ENCODE data around the gene ZC3H13.
"Not testable (repeated sequence)": the region's sequence is repeated elsewhere in the genome, so short reads cannot be mapped to it uniquely, and the experiment has no call there.

ZC3H13 gene

DNA sequence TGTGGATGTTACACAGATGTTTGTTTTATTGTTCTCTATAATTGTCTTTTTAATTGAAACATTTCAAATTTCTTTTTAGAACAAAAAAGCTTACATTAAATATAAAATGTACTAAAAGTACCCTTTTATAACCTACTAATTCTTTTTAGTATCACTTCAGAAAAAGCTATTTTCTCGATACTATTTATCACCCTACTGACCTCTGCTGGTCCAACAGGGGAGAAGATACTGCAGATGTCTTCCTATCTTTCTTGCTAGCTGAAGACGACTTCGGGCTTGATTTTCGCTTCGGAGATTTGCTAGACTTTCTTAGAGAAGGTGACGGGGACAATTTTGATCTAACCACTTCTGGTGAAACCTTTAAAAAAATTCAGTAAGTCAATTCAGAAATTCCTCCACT is 42.4 kb downstream of the ZC3H13 start:
- no peak for DNase-seq (ENCODE audit: low read depth in 2 of 2)

DNA sequence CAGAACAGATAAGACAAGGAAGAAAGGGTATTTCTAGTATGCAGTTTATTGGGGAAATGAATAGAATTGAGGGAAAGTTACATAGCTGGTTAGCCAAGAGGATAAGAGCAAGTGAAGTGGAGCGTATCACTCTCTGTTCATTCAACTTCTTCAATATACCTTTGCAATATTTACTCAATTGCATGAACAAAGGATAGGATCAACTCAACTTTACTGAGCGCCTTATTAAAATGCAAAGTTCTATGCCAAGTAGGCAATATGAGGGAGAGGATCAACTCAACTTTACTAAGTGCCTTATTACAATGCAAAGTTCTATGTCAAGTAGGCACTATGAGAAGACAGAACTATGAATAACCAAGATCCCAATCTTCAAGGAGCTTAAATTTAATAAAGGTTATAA is 43.9 kb downstream of the ZC3H13 start:
- no peak for DNase-seq (ENCODE audit: low read depth in 2 of 2)

DNA sequence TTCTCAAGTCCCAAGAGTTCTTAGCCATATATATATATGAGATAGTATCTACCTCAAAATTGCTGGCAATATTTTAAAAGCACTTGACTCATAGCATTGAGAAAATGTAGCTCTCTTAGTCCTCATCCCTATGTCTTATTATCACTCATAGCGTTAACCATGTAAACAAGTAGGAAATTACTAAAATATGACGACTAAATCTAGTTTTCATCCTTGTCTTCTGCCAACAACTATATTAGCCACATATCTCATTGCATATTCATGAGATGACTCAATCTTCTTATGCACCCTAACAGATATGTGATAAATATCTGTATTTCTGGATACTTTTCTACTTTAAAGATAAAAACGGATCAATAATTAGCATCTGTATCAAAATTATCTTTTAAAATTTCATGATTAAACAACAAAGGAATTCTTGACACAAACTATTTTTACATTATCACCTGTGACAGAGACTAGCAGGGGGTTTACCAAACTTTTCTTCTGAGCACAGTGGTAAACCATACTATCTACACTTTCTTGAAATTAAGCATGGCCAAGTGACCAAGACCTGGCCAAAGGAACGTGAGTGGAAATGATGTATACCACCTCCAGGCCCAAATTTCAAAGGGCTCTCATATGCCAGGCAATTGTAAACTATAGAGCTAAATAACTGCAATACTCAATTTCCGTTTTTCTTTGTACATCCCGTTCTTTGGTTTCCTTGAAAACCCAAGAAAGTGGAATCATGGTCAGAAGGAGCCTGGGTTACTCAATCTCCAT is 45.7 kb downstream of the ZC3H13 start:
- no peak for DNase-seq (ENCODE audit: low read depth in 2 of 2)

DNA sequence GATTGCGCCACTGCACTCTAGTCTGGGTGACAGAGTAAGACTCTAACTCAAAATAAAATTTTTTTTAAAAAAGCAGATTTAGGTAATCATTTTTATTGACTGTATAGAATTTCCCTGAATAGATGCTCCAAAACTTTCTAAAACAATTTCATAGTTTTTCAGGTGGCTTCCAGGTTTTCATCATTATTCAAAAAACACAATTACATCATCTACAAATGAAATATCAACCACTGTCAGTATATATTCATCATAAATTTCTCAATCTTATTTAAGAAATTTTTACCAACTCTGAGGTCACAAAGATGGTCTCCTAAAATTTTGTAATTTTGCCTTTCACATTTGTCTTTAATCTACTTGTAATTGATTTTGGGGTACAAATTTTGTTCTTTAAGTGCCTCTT is 48.1 kb downstream of the ZC3H13 start:
- DNase-seq (ENCODE audit: low read depth in 2 of 2) = no peak

DNA sequence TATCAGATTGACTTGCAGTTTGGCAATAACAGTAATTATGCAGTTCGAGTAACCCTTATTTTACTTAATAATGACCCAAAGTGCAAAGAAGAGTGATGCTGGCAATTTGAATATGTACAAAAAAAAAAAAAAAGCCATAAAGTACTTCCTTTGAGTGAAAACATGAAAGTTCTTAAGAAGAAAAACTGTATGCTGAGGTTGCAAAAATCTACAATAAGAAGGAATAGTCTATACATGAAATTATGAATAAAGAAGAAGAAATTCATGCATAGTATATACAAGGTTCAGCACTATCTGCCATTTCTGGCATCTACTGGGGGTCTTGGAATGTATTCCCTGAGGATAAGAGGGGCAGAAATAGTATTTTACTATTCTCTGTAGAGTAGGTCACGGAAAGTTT is 55.9 kb downstream of the ZC3H13 start:
- no peak for DNase-seq (ENCODE audit: low read depth in 2 of 2)

DNA sequence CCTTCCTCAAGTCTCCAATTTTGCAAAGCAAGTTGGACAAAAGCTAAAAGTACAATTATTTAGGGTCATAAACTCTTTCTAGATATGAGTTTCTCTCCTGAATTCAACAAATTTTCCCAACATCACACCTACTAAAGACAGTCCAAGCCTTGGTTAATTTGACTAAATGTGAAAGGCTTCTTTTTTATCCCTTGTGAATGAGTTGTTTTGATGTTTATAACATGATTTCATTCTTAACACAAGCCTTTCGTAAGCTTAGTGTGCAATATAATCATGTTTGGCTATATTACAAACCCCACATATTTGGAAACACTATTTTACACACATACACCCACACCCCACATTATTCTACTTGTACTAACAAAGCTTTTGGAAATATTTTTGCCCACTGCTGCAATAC is 57.3 kb downstream of the ZC3H13 start:
- DNase-seq (ENCODE audit: low read depth in 2 of 2) = no peak

DNA sequence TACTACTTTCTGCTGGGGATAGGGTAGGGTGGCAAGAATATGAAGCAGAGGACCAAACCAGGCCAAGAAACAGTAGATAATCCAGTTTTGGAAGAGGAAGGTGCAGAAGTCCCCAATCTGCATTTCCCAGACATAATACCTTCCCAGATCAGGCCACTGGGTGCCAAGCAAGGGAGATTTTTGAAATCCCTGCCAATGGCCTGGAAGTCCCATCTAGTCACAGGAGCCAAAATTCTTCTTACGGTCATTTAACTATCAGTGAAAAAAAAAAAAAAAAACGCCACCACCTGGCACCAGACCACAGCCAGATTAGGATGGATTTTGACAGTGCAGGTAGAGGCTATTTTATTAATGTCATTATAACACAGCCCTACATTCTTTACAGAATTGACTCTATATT is 57.8 kb downstream of the ZC3H13 start:
- DNase-seq (ENCODE audit: low read depth in 2 of 2) = no peak

DNA sequence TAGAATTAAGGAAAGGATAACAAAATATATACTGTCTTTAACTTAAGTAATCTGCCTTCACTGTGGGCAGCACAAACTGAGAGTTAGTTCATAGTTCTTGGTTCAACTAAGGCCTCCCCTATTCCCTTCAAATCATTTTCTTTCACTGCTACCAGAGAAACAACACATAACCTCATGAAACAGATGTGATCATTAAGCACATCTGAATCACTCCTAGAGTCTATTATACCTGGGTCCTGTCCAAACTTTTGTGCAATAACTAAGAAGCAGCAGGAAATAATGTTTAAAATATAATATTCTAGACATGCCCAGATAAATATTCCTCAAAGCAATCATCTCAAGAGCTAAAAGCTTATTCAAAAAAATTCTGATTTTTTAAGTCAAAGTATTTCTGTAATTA is 62.9 kb downstream of the ZC3H13 start:
- DNase-seq (ENCODE audit: low read depth in 2 of 2) = no peak

DNA sequence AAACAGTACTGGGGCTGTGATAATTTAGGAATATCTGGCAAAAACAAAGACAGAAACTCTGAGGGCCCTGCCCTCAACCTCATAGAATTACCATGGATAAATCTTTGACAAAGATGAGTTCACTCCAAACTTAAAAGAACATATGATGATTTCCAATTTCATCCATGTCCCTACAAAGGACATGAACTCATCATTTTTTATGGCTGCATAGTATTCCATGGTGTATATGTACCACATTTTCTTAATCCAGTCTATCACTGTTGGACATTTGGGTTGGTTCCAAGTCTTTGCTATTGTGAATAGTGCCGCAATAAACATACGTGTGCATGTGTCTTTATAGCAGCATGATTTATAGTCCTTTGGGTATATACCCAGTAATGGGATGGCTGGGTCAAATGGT is 71.4 kb downstream of the ZC3H13 start:
- not testable (repeated sequence) for DNase-seq (ENCODE audit: low read depth in 2 of 2)

DNA sequence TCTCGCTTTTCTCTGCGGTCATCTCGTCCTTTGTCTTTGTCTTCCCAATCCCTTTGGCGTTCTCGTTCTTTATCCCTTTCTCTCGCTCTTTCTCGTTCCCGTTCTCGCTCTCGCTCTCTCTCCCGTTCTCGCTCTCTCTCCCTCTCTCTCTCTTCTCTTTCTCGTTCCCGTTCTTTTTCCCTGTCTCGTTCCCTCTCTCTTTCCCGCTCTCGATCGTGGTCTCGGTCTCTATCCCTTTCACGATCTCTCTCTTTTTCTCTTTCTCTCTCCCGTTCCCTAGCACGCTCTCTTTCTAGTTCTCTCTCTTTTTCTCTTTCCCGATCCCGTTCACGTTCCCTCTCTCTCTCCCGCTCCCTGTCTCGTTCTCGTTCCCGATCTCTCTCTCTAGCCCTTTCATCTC is 77.2 kb downstream of the ZC3H13 start:
- DNase-seq (ENCODE audit: low read depth in 2 of 2) = no peak

DNA sequence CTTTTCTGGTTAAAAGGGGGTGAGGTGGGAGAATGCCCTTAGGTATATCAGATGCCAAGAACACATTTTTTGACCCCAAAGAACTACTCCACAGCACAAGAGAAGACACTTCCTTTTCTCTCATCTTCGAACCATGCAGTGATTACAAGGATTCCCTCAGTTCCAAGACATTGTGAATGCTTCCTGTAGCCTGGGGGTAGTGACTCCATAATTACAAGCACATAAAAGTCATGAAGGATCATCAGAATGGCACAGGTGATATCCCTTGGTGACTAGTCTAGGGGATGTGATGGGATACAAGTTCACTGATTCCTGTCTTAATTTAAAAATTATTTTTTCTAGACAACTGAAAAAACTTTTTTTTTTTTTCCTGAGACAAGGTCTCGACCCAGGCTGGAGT is 78.0 kb downstream of the ZC3H13 start:
- DNase-seq (ENCODE audit: low read depth in 2 of 2) = no peak

DNA sequence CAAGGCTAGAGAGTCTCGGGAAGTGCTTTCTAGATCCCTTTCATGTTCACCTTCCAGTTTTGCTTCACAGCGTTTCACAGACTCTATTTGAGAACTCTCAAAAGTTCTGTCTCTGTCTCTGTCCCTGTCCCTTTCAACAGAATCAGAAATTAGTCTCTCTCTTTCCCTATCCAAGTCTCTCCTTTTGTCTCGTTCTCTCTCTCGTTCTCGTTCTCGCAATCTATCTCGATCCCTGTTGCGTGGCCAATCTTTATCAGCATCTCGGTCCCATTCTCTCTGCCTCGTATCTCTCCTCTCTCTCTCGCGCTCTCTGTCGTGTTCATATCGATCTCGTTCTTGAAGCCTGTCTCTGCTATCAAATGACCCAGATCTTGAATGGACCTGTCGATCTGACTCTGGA is 85.0 kb downstream of the ZC3H13 start:
- no peak for DNase-seq (ENCODE audit: low read depth in 2 of 2)

DNA sequence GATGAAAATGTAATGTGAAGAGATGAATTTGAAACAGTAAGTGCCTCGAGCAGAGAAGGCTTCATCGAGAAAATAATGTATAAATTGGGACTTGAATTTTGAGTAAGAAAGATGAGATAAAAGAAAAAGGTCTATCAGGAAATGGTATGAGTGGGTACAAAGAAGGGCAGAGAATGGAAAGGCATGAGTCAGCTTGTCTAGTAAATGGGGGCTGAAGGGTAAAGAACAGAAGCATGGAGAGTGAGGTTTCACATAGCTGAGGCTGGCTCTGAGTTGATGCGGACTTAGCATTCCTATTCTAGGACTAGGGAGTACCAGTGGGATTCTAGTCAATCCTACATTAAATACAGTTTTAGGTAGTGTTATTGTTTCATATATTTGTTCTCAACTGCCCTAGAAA is 85.8 kb downstream of the ZC3H13 start:
- no peak for DNase-seq (ENCODE audit: low read depth in 2 of 2)

DNA sequence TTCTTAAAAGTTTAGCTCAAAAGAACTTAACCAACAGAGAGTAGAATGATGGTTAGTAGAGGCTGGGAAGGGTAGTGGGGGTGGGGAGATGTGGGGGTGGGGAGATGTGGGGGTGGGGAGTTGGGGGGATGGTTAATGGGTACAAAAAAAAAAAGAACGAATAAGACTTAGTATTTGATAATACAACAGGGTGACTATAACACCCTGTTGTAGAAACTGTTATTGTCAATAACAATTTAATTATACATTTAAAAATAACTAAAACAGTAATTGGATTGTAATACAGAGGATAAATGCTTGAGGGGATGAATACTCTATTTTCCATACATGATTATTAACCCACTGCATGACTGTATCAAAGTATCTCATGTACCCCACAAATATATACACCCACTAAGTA is 91.1 kb downstream of the ZC3H13 start:
- no peak for DNase-seq (ENCODE audit: low read depth in 2 of 2)

DNA sequence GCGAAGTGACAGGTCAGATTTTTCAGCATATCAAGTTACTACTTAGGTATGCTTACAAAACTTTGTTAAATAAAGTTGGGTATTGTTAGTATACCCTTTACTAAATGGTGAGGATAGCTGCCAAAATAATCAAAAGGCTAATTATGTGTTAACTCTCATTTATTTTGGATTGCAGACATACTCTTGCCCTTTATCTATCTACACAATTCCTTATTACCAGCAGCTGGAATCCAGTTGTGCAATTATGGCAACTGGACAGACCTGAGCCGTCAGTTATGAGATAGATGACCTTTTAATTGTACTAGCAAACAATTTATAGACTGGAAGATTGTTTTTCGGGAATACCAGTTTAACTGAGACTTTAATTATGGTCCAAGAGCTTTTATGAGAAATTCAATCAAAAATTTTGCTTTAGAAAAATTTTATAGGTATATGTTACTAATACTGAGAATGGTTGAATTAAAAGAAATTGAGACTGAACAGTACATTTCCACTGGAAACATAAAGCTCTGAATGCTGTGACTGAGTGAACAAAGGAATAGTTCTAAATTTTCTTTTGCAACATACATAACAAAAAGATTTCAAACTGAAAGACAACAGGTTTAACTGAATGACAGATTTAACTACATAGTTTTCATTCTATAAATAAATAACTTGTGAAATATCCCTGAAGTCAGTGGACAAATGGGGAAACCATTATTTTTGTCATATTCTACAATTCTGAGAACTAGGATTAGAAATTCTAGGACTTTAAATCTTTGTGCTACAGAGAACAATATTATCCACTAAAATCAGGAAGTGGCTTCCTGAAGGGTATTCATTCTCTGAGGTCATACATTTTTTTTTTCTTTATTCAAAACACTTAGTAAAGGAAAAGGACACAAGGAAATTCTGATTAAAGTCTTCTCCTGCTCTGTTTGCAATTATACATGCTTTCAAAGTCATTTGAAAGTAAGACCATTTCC is 97.4 kb downstream of the ZC3H13 start:
- DNase-seq (ENCODE audit: low read depth in 2 of 2) = no peak

DNA sequence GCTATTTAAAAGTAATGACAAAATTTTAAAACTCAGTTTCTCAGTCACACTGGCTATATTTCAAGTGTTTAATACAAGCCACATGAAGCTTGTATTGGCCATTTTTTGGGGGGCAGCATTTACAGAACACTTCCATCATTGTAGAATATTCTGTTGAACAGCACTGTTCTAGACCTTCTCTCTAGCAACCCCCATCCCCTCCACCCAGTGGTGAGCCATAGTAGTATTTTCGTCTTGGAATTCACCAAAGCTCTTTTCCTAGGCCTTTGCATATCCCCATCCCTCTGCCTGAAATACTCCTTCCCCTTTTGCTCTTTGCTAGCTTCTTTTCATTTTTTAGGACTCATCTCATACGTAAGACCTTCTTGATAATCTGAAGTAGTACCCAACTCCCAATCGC is 99.5 kb downstream of the ZC3H13 start:
- no peak for DNase-seq (ENCODE audit: low read depth in 2 of 2)

DNA sequence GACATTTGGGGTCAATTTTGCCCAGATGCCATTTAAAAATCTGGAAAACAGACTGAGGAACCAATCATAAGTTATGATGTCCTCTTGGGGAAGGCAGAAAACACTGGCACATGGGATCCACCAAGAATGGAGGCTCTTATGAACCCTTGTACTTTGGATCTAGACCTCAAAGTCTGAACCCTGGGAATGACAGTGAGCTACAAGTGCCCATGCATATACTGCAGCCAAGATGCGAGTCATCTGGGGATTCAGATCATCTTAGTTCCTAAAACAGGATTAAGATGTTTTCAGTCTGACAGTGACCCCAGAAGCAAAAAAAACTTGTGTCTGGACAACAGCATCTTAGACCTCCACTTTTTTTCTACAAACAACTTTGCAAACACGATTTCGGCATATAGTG is 100.8 kb downstream of the ZC3H13 start:
- no peak for DNase-seq (ENCODE audit: low read depth in 2 of 2)

DNA sequence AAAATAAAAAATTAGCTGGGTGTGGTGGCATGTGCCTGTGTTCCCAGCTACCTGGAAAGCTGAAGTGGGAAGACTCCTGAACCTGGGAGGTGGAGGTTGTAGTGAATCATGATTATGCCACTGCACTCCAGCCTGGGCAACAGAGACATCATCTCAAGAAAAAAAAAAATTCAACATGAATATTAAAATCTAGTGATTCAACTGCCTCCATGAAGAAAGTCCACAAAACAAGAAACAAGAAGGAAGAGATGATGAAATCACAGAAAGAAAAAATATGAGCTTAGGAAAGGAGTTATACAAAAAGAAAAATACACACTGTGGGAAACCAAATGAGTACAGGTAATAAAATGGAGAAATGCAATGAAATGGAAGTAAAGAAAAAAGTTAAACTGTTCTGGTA is 101.4 kb downstream of the ZC3H13 start:
- DNase-seq (ENCODE audit: low read depth in 2 of 2) = no peak

DNA sequence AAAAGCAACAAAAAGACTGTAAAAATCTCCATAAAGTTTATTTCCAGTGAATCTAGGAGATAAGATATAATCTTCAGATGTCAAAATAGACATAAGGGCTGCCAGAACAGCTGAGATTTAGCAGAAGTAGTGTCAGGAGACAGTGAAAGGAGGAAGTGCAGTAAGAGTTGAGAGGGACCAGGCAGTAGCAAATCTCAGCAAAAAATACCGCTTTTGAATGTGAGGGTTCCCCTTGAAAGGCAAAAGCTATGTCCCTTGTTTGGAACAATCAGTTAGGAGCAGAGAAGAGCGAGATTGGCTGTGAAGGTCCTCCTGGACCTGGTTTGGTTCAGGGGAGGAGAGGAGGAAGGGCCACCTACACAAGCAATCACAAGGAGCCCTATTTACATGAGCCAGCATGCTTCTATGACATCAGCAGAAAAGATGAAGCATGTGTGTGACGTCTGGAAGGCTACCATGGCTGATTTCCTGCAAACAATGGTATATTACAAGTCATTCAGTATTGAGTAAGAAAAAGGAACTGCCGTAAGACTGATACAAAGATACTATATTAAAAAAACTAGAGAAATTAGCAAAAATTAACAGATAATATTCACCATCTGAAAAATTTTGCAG is 102.1 kb downstream of the ZC3H13 start:
- DNase-seq (ENCODE audit: low read depth in 2 of 2) = no peak

DNA sequence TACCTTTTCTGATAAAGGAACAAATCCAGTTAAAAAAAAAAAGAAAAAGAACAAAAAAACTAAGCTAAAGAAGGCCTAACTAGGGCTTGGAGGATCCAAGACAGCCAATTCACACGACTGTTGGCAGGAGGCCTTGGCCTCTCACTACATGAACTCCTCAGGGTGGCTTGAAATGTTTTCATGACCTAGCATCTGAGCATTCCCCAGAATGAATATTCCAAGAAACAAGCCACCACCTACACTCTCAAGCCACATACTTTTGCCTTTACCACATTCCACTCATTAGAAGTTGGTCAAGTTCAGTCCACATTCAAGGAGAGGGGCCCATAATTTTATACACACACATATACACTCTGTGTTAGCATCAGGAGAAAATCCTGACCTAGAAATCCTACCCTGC is 103.4 kb downstream of the ZC3H13 start:
- no peak for DNase-seq (ENCODE audit: low read depth in 2 of 2)

DNA sequence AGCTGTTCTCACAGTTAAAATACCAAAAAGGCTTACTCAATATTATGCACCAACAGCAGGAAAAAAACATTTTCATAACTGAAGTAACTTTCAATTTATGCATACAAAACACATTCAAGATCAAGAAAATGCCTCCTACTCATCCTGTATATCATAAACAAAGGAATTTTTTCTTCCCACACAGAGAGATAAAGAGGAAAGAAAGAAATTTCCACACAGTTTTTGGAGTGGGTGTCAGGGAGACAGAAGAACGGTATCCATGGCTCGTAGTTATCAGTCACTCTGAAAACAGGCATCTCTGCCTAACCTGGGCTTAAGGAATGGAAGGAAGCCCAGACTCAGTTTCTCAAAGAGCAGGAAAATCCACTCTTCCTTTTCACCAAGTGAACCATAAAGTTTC is 108.6 kb downstream of the ZC3H13 start:
- DNase-seq (ENCODE audit: low read depth in 2 of 2) = no peak

DNA sequence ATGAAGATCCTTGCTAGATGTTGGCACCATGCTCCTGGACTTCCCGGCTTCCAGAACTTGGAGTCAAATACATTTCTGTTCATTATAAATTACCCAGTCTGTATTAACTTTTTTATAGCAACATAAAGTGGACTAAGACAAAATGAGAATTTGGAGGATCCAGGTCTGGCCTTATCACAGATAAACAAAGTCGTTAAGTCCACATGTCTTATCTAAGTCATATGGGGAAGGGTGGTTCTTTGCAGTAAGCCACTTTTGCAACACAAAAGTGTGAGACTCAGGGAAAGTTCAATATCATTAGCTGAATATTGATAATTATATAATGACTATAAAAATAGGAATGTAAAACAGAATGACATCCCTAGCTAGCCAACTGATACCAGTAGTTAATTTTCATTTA is 109.4 kb downstream of the ZC3H13 start:
- DNase-seq (ENCODE audit: low read depth in 2 of 2) = no peak

DNA sequence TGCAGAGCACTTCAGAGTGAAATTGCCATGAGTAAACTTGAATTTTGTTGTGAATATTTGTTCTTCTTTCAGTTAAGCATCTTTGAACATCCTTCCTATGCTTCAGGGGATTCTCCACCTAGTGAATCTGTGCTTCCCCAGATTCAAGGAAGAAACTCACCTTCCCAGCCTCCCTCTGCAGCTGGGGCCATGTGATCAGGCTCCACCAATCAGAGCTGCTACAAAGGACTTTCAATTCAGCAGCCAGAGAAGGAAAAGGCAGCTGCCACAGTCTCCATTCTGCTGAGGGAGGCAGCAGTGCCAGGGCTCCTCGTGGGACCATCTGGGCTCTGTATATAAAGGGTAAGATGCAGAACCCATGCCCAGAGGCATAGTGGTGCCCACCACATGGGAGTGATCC is 111.3 kb downstream of the ZC3H13 start:
- no peak for DNase-seq (ENCODE audit: low read depth in 2 of 2)

All from stimulated activated CD8-positive, alpha-beta memory T cell treated with anti-CD3 and anti-CD28 coated beads, Interleukin-2, amount 100 ng/mL, for 1 hour (primary cell).